Choroid plexus epithelial cell (primary cell): ENCODE data around the gene PPP6R3.

Experiments
- DNase-seq: peaks from one replicate; pipeline ENCODE4 v3.0.0-alpha.2; 2010; ENCODE audit warnings: low read depth
- H3K4me3 ChIP-seq: 2 replicates; pipeline ENCODE4 v1.5.1; 2011; ENCODE audit warnings: low read depth, mild to moderate bottlenecking, control low read depth, low read length, moderate library complexity
- TF ChIP-seq, protein P1 (sequence below): conservative IDR thresholded peaks from 2 replicates; pipeline ENCODE4 v1.5.1; 2011; ENCODE audit warnings: low read depth, mild to moderate bottlenecking, control low read depth, inconsistent platforms, low read length, moderate library complexity

Gene PPP6R3

DNA sequence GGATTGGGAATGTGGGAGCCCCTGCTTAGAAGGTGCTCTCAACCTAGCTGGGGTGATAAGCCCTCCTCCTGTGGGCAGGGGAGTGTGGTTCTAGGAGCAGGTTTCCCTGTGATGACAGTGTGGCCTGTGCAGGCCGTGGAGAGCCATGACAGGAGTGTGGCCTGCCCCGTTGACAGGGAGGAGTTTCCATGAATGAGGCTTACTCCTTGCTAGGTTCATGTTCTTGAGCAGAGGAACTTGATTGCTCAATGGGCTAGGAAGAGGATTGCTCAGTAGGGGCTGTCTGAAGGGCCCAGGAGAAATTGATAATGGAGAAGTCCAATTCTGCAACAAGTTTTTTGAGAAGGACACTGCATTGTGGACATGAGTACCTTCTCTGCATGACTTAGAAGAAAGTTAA, 92.0 kb downstream of the PPP6R3 start:
- no peak overlapping the region for H3K4me3 ChIP-seq
- TF ChIP-seq, protein P1, sequence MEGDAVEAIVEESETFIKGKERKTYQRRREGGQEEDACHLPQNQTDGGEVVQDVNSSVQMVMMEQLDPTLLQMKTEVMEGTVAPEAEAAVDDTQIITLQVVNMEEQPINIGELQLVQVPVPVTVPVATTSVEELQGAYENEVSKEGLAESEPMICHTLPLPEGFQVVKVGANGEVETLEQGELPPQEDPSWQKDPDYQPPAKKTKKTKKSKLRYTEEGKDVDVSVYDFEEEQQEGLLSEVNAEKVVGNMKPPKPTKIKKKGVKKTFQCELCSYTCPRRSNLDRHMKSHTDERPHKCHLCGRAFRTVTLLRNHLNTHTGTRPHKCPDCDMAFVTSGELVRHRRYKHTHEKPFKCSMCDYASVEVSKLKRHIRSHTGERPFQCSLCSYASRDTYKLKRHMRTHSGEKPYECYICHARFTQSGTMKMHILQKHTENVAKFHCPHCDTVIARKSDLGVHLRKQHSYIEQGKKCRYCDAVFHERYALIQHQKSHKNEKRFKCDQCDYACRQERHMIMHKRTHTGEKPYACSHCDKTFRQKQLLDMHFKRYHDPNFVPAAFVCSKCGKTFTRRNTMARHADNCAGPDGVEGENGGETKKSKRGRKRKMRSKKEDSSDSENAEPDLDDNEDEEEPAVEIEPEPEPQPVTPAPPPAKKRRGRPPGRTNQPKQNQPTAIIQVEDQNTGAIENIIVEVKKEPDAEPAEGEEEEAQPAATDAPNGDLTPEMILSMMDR = no peak
- peak; percentile 13 for DNase-seq

DNA sequence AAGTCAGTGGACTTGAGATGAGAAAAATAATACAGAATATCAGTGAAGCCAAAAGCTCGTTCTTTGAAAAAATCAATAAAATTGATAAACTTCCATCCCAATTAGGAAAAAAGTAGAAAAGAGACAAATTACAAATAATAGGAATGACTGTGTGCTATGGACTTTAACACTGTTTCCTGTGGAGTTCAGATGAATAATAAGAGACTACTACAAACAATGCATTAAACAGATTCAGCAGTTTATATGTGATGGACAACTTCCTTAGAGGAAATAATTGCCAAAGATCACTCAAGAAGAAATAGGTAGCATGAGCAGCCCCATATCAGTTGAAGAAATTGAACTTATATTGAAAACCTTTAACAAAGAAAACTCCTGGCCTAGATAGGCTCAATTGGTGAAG, 99.7 kb downstream of the PPP6R3 start:
- no peak for DNase-seq
- H3K4me3 ChIP-seq = no peak overlapping the region
- TF ChIP-seq, protein P1 = no peak

DNA sequence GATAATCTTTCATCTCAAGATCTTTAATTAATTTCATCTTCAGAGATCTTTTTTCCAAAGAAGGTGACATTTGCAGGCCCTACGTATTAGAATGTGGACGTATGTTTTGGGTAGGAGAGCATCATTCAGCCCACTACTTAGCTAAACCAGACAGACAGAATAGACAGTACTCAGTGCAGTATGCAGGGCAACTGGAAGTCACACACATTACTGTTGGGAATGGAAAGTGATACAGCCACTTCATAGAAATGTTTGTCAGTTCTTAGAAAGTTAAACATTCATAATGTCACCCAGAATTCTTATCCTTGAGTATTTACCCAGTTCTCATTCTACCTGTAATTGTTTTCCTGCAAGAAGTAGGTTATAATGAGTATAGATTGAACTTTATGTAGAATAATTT, 102.9 kb downstream of the PPP6R3 start:
- TF ChIP-seq, protein P1 = no peak
- no peak overlapping the region for H3K4me3 ChIP-seq
- no peak for DNase-seq

DNA sequence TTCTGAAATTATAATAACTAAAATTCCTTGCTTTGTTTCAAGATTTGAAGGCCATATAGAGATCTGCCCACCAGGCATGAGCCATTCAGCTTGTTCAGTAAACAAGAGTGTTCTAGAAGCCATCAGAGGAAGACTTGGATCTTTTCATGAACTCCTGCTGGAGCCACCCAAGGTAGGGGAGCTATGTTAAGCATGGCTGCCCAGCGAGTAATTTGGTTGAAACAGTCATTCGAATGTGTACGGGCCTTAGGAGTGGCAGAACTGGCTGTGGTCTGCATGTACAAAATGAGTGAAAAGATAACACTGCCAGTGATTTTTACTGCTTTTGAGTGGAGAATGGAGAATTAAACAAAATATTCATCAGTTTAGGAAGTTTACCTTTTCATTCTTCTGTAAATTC, 103.7 kb downstream of the PPP6R3 start:
- H3K4me3 ChIP-seq = no peak overlapping the region
- TF ChIP-seq, protein P1 = no peak
- no peak for DNase-seq

DNA sequence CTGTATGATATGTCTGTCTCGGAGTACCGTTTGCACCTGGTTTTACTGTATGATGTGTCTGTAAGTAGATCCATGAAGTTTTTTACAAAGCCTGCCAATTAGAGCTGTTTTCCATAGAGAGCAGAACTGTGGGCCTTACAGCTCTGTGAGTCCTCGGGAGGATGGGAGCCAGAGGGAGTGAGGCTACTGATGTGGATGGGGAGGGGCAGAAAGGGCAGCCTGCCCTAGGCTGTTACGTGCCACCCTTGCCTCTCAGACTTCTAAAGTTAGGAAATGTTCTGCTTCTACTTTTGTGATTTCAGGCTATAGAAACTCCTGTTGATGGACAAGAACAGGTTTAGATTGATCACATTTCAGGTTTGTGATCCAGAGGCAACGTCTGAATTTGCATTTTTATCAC, 105.2 kb downstream of the PPP6R3 start:
- TF ChIP-seq, protein P1 = no peak

DNA sequence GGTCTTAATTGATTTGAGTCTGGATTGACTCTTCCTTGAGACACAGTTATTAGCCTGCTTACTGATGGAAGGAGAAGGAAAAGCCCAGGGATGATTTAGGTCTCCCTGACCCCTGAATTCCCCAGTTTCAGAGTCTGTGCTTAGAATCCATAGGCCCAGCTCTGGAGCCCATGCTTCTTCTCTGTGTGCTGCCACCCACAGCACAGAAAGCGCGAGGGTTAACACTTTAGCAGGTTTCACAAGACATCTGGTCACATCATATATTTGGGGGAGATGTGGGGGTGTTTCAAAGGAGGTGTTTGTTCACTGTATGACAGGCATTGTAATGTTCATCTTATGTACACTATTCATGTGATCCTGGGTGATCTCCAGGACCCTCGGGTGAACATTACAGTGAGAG, 107.0 kb downstream of the PPP6R3 start:
- no peak for DNase-seq
- H3K4me3 ChIP-seq = no peak overlapping the region
- TF ChIP-seq, protein P1 = no peak

More for the DNA sequence above, 105.2 kb downstream of the PPP6R3 start:
- DNase-seq = no peak
- H3K4me3 ChIP-seq = no peak overlapping the region

DNA sequence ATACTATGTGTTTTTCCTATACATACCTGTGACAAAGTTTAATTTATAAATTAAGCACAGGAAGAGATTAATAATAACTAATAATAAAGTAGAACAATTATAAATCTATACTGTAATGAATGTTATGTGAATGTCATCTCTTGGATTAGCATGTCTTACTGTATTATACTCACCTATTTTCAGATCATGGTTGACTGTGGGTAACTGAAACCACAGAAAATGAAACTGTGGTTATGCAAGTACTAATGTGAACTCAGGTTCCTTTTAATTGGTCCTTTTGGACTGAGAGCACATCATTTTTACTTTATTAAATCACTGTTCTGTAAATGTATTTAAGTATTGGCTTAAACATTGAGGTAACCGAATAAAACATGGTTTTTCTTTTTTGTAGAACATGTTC, 108.8 kb downstream of the PPP6R3 start:
- TF ChIP-seq, protein P1 = no peak

More for the DNA sequence above, 108.8 kb downstream of the PPP6R3 start:
- H3K4me3 ChIP-seq = no peak overlapping the region
- DNase-seq = no peak
